ENCODE measurements around the gene SETBP1.

SETBP1 gene

DNA sequence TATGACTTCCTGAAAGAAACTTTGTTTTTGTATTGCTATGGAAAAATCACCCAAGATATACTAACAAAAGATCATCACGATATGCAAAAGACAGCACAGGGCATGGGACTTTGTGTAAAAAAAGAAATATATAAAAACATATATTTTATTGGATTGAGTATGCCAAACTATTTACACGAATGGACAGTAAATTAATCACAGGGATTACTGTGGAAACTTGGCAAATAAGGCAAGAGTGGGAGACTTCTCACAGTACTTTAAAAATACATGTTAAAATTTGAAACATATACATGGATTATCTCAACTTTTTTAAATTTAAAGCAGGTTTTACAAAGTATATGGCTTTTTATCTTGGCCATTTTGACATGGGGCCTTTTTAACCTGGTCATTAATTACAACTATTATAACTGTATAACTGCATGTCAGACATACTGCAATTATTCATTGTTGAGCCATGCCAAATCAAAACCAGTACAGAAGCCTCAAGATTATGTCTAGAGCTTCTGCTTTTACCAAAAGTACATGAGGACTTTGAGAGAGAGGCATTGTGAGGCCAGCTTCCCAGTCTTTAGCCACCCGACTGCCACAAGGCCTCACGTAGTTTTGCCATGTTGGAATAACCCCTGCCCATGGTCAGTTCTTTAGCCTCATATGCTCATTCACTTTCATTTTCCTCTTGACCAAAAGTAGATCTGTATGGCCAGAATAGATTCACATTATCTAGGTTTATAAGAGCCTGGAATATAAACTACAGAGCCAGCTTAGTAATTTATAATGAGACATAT, 419.8 kb downstream of the SETBP1 start:
- no peak for DNase-seq

DNA sequence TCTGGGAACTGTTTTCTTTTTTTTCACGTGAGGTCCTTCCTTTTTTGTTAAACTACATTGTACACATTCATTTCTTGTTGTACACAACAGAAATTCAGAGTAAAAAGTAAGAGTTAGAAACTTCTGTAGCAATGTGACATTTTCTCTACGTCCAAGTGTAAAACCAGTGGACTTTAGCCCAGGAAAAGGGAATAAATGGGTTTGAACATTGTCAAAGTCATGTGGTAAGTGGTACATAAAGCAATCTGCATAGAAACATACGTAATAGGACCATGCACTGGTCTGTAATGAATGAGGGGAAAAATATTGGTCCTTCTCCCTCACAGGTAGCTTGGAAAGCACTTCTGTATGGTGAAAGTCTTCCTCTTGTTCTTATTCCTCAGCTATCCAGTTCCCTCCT, 421.4 kb downstream of the SETBP1 start:
- no peak for DNase-seq

DNA sequence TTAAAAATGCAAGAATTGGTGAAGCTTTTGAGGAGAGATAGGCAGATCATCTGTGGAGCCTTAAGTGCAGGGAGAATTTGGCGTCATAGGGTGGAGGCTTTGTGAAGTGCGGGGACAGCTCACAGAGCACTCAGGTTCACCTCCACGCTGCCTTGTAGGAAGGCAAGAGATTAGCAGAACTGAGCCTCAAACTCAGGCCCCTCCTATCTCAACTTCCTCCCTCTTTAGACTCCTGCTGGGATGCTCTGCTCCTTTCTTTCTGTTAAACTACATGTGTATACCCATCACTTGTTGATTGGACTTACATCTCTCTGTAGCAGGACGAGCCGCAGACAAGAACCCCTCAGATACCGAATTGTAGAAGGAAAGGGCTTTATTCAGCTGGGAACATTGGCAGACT, 422.2 kb downstream of the SETBP1 start:
- DNase-seq: no peak

DNA sequence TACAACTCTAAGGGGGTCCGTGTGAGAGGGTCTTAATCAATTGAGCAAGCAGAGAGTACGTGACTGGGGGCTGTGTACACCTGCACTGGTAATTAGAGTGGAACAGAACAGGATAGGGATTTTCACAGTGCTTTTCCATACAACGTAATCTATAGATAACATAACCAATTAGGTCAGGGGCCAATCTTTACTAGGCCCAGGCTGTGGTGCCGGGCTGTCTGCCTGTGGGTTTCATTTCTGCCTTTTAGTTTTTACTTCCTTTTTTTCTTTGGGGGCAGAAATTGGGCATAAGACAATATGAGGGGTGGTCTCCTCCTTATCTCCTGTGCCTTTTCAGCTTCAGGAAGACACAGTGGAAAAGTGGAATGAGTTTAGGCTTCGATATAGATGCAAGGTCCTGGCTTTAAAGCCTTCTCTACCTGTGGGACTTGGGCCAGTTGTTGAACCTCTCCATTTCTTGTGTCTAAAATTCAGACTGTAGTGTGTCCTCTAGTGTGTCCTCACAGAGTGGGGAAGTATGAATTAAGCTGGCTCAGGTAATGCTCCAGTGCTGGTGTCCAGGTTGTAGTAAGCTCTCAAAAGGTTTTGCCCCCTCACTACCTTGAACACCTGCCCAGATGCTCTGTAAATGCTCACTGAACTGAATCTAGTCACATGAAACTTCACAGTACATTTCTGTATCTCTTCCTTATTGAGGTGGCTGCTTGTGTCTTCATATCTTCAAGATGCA, 422.8 kb downstream of the SETBP1 start:
- no peak for DNase-seq

DNA sequence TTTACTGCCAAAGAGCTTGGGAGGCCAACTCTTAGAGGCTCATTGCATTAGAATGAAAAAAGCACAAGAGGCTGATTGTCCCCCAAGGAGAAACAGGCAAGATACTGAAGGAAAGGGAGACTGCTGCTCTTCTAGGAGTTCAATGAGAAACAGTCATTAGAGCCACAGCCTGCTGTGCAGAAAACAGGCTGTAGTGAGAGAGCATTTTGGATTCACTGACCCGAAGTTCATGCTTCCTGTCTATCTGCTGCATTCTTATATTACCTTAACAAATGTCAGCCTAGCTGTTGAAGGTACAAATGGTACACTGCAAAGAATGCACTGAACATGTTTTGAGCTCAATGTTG, 423.3 kb downstream of the SETBP1 start:
- no peak for DNase-seq

DNA sequence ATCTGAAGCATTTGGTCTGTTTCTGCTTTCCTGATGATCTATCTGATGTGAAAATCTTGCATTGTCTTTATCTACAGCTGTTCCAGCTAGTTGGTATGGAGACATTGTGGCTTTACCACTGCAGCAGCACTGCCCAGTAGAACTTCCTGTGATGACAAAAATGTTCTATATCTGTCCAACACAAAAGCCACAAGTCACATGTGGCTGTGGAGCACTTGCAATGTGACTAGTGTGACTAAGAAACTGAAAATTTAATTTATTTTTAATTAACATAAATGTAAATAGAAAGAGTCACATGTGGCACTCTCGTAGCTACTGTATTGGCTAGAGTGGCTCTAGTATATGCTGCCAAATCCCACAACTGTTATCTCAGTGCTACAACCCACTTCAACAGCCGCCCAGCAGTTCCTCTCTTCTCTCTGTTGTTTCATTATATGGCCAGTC, 425.7 kb downstream of the SETBP1 start:
- DNase-seq: no peak

DNA sequence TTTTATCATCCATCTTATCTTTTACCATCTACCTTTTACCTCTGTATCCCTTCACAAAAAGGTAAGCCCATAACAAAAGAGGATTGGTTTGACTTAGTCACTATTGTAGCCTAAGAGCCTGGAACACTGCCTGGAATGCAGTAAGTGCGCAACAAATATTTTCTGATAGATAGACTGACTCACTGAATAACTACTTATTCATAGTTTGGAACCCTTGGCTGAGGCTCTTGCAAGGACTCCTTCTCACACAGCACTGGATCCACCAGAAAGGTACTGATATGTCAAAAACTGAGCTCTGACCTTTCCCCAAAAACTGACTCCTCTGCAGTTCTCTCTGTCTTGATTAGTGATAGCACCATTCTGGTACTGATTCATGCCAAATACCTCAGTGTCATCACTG, 426.7 kb downstream of the SETBP1 start:
- DNase-seq: no peak

DNA sequence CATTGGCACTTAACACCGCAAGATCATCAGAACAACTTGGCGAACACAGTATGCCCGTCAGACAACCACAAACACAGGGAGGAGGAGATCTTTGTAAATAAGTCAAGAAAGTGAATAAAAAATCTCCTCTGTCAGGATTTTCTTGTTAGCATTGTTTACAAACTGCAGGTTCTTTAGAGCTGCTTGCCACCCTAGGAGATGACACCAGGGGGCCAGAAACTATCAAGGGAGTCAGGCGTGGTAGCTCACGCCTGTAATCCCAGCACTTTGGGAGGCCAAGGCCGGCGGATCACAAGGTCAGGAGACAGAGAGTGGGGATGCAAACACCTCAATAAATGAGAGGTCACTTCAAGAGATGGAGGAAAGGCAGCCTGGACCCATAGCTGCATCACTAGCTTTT, 428.1 kb downstream of the SETBP1 start:
- no peak for DNase-seq

DNA sequence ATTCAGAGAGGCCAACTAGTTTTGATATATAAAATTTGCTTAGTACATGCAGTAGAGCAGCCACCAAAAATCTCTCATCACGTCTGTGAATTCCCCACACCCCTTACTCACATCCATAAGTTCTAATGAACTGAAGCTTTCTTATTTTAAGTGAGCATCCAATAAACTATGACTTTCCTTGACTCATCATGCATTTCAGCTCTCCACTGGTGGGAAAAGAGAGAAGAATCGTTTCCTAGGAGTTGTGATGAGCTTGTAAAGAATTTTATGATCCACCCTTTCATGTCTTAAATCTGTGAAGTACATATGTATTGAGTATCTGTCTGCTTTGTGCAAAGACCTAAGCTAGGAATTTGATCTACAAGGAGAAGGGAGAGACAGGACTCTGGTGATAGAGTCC, 428.6 kb downstream of the SETBP1 start:
- no peak for DNase-seq

DNA sequence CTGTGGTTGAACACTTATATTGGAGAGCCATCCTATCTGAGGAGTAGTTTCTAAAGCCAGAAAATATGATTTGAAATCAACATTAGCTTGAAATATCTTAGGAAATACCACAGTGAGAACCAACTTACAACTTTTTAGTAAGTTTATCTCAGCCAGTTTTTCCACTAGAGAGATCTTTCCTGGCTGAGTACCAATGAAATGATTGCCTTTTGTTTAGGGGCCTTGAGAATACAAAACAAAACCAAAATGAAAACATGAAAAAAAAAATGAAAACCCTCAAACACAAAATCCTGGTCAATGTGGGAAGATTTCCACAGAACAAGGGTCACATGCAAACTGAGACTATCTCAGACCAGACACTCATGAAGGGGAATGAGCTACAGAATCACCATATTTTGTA, 429.0 kb downstream of the SETBP1 start:
- no peak for DNase-seq

DNA sequence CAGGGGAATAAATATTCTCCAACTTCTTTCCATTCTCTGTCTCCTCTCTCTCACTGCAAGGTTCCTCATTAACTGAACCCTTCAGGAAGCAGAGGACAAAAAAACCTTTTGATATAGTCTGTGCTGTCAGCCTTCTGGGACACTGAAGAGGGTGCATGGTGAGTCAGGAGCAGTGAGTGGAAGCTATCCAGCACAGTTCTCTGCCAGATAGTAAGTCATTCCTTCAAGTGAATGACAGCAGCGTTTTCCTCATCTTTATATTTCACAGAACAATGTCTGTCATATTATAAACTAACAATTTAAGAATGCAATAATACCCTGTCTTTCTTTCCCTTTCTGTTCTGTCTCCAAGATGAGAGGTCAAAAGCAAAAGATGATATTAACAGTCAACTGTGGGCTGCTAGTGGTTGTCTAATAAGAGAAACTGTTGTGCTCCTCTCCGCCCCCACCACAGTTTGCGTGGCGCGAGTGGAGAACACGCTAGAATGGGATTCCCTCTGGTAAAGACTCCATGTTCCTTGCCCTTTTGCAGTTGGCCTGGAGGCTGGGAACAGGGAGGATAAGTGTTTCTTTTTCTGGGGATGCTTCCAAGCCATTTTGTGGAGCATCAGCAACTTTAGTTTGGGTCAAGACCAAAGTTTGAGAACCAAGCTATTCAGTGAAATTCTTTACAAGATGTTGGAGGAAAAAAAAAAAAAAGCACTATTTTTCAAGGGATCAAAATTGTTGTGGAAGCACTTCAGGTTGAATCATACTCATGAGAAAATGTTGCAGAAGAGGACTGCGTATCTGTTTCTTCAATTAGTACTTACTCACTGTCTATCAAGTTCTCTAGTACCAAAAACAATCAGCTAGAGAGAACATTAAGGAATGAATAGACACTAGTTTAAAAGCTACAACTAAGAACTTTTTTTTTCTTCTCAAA, 430.2 kb downstream of the SETBP1 start:
- DNase-seq: no peak

DNA sequence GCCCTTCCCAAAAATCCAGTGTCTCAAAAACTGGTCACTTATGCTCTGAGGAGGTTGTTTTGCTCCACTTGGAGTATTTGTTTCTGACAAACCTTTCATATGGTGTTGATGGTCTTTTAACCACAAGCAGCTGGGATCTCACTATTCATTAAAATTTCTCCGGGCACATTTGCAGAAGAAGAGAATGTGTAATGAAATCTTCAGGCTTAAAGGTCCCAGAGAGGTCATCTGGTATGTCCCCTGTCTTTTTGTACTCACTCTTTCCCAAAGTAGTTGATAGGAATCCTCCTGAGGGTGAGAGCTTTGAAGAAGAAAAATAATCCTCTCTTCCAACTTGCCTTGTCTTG, 430.8 kb downstream of the SETBP1 start:
- no peak for DNase-seq

DNA sequence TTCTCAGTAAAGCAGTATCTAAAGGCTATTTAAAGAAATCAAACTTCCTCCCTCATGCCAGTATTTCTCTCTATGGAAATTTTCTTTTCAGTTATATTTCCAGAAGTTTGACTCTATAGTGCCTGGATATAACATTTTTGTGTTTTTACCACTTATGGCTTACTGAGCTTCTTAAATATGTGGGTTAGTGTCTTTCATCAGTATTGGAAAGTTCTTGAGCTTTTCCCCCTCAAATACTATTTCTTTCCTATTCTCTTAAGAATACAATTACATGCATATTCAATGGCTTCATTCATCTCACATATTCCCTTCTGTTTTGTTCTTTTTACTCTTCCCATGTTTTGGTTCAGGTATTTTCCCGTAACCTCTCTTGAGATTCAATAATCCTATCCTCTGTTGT, 432.0 kb downstream of the SETBP1 start:
- no peak for DNase-seq

DNA sequence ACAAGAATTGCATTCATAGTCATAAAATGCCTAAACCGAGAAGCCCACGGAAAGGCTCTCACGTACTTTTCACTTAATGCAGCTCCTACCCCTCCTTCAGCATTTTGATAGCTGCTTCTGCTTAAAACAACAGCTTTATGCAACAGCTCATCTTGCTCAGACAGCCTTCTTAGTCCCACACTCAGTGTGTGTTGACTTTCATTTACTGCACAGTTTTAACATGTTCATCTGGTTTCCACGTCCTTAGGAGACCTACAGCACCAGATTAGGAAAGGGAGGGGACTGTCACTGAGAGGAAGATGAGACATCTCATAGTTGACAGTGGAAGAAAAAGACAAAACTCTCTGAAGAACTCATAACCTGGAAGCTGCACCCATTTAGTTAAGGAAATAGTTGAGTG, 435.4 kb downstream of the SETBP1 start:
- no peak for DNase-seq

All from NCI-H2227 treated with DMSO at 0.1 percent for 48 hours (cell line).